WTC11 (cell line): ENCODE data around the gene ZNF750. TPM values are rescaled to one million over a fixed set of nuclear protein-coding genes. Genes with fewer than 3 reads are reported as not detected.
A peak's percentile ranks its signal among the peaks of the same experiment; 100 is the strongest.

Experiments
- ATAC-seq: fragments of 200-7000 bp; cut with Tn5 transposase; 2 replicates; pipeline ENCODE4 v1.10.0; 2021; ENCODE audit warnings: mild to moderate bottlenecking, moderate library complexity
- CTCF ChIA-PET: fragments of 300-600 bp; sonication (Branson Sonifier 250); formaldehyde crosslinking; loops from one replicate; lab custom pipeline; 2021; ENCODE audit warnings: antibody characterized with exemption; lab: Charles Lee
- POLR2A ChIA-PET: fragments of 350-600 bp; sonication (Branson Sonifier 250); formaldehyde crosslinking; loops from one replicate; lab custom pipeline; 2021; ENCODE audit warnings: antibody characterized with exemption; lab: Charles Lee
- DNase-seq: peaks from one replicate; pipeline ENCODE4 v3.0.0; 2021; ENCODE audit warnings: low spot score
- H3K27ac Mint-ChIP-seq: 2 replicates; pipeline ENCODE4 v1.8.0; 2021; ENCODE audit warnings: mixed read lengths
- H3K27me3 Mint-ChIP-seq: 2 replicates; pipeline ENCODE4 v1.8.0; 2021; ENCODE audit warnings: low read depth, mild to moderate bottlenecking, moderate library complexity, mixed read lengths
- H3K36me3 Mint-ChIP-seq: 2 replicates; pipeline ENCODE4 v1.8.0; 2021; ENCODE audit warnings: mixed read lengths
- H3K4me1 Mint-ChIP-seq: 2 replicates; pipeline ENCODE4 v1.8.0; 2022; ENCODE audit warnings: mixed read lengths
- H3K4me3 Mint-ChIP-seq: 2 replicates; pipeline ENCODE4 v1.8.0; 2021; ENCODE audit warnings: mild to moderate bottlenecking, moderate library complexity, mixed read lengths
- H3K9me3 Mint-ChIP-seq: 2 replicates; pipeline ENCODE4 v1.8.0; 2021; ENCODE audit warnings: mixed read lengths
- ELF4 ChIP-seq: sonication (generic); formaldehyde crosslinking; IDR thresholded peaks from 2 replicates; pipeline ENCODE4 v1.8.1; 2022; ENCODE audit warnings: low read depth, mild to moderate bottlenecking, moderate library complexity, missing genetic modification reagents
- EMX1 ChIP-seq: fragments of 250-450 bp; sonication (Bioruptor Pico); IDR thresholded peaks from 2 replicates; pipeline ENCODE4 v1.8.0; 2021; ENCODE audit warnings: mild to moderate bottlenecking
- HMGA2 ChIP-seq: fragments of 250-450 bp; sonication (Bioruptor Pico); IDR thresholded peaks from 2 replicates; pipeline ENCODE4 v1.4.0; 2021; ENCODE audit warnings: mild to moderate bottlenecking, moderate library complexity
- KAT7 ChIP-seq: sonication (generic); formaldehyde crosslinking; IDR thresholded peaks from 2 replicates; pipeline ENCODE4 v1.8.1; 2023; ENCODE audit warnings: missing genetic modification reagents, mild to moderate bottlenecking, borderline replicate concordance
- SP1 ChIP-seq: sonication (generic); formaldehyde crosslinking; conservative IDR thresholded peaks from 2 replicates; pipeline ENCODE4 v1.8.1; 2022; ENCODE audit warnings: missing genetic modification reagents
- ZNF138 ChIP-seq: sonication (generic); formaldehyde crosslinking; conservative IDR thresholded peaks from 2 replicates; pipeline ENCODE4 v1.8.1; 2022; ENCODE audit warnings: mild to moderate bottlenecking, moderate library complexity, missing genetic modification reagents
- ZNF317 ChIP-seq: sonication (generic); formaldehyde crosslinking; IDR thresholded peaks from 2 replicates; pipeline ENCODE4 v1.8.1; 2023; ENCODE audit warnings: low read depth, mild to moderate bottlenecking, moderate library complexity, missing genetic modification reagents, borderline replicate concordance
- total RNA-seq: library from RNA; stranded (reverse); gene quantifications from 3 replicates; pipeline ENCODE4 v1.2.3, GENCODE V29; 2021
- TF ChIP-seq, protein P1 (sequence below): fragments of 250-450 bp; sonication (Bioruptor Pico); IDR thresholded peaks from 2 replicates; pipeline ENCODE4 v1.9.0; 2021; ENCODE audit warnings: mild to moderate bottlenecking, borderline replicate concordance
- TF ChIP-seq, protein P2 (sequence below): sonication (generic); formaldehyde crosslinking; IDR thresholded peaks from 2 replicates; pipeline ENCODE4 v1.8.0; 2022; ENCODE audit warnings: mild to moderate bottlenecking, missing genetic modification reagents
- TF ChIP-seq, protein P3 (sequence below): fragments of 200-600 bp; IDR thresholded peaks from 2 replicates; pipeline ENCODE4 v1.8.0; 2022; ENCODE audit warnings: antibody characterized with exemption
- TF ChIP-seq, protein P4 (sequence below): sonication (generic); formaldehyde crosslinking; IDR thresholded peaks from 2 replicates; pipeline ENCODE4 v1.8.0; 2023; ENCODE audit warnings: mild to moderate bottlenecking, missing genetic modification reagents
- TF ChIP-seq, protein P5 (sequence below): sonication (generic); formaldehyde crosslinking; IDR thresholded peaks from 2 replicates; pipeline ENCODE4 v1.8.1; 2022; ENCODE audit warnings: low read depth, mild to moderate bottlenecking, moderate library complexity, missing genetic modification reagents, borderline replicate concordance
- TF ChIP-seq, protein P6 (sequence below): sonication (generic); formaldehyde crosslinking; IDR thresholded peaks from 2 replicates; pipeline ENCODE4 v1.8.1; 2023; ENCODE audit warnings: mild to moderate bottlenecking, moderate library complexity, missing genetic modification reagents

Gene ZNF750
- total RNA-seq, 1 experiment from 2014 or later: 0.04 TPM

DNA sequence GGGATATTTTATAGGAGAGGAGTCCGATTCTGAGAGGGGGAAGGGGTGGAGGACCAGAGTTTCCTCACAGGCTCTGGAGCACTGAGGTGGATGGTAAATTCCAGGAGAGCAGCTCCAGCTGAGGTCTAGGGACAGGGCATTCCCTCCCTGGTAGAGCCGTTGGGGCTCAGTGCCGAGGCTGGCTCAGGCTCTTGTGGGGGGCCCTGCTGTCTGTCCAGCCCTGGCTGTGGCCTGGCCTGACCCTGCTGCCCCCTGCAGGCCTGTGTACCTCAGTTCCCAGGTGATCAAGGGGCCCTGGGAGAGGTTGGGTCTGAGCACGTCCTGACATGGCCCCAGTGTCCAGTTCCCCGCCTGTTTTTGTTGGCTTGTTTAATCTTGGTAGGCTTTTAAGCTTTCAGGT, 16.8 kb downstream of the ZNF750 start:
- H3K4me1 Mint-ChIP-seq: peaks cover 40% of the 10 kb centered on the region
- ATAC-seq: peak; percentile 71
- no peak overlapping the region; the same call in 1 of the 2 replicates for H3K27ac Mint-ChIP-seq
- H3K4me3 Mint-ChIP-seq: no peak overlapping the region
- DNase-seq: peak; percentile 69
- CTCF ChIA-PET: interaction anchor here (0.6 to 1.7 kb wide), 3 partner anchors 13 to 155 kb away, joined by 3 to 9 read pairs (median 4); no protein-coding TSS in a partner anchor
- no peak for TF ChIP-seq EMX1
- TF ChIP-seq SP1 (CRISPR knock-in tag): 0 out of 2 replicates have a peak, but pooled peaks have one; percentile 24
- TF ChIP-seq, protein P1, sequence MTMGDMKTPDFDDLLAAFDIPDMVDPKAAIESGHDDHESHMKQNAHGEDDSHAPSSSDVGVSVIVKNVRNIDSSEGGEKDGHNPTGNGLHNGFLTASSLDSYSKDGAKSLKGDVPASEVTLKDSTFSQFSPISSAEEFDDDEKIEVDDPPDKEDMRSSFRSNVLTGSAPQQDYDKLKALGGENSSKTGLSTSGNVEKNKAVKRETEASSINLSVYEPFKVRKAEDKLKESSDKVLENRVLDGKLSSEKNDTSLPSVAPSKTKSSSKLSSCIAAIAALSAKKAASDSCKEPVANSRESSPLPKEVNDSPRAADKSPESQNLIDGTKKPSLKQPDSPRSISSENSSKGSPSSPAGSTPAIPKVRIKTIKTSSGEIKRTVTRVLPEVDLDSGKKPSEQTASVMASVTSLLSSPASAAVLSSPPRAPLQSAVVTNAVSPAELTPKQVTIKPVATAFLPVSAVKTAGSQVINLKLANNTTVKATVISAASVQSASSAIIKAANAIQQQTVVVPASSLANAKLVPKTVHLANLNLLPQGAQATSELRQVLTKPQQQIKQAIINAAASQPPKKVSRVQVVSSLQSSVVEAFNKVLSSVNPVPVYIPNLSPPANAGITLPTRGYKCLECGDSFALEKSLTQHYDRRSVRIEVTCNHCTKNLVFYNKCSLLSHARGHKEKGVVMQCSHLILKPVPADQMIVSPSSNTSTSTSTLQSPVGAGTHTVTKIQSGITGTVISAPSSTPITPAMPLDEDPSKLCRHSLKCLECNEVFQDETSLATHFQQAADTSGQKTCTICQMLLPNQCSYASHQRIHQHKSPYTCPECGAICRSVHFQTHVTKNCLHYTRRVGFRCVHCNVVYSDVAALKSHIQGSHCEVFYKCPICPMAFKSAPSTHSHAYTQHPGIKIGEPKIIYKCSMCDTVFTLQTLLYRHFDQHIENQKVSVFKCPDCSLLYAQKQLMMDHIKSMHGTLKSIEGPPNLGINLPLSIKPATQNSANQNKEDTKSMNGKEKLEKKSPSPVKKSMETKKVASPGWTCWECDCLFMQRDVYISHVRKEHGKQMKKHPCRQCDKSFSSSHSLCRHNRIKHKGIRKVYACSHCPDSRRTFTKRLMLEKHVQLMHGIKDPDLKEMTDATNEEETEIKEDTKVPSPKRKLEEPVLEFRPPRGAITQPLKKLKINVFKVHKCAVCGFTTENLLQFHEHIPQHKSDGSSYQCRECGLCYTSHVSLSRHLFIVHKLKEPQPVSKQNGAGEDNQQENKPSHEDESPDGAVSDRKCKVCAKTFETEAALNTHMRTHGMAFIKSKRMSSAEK: no peak
- no peak for TF ChIP-seq ZNF317 (CRISPR knock-in tag)
- TF ChIP-seq, protein P2, sequence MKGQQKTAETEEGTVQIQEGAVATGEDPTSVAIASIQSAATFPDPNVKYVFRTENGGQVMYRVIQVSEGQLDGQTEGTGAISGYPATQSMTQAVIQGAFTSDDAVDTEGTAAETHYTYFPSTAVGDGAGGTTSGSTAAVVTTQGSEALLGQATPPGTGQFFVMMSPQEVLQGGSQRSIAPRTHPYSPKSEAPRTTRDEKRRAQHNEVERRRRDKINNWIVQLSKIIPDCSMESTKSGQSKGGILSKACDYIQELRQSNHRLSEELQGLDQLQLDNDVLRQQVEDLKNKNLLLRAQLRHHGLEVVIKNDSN (CRISPR knock-in tag): no peak
- TF ChIP-seq HMGA2: no peak
- TF ChIP-seq, protein P3, sequence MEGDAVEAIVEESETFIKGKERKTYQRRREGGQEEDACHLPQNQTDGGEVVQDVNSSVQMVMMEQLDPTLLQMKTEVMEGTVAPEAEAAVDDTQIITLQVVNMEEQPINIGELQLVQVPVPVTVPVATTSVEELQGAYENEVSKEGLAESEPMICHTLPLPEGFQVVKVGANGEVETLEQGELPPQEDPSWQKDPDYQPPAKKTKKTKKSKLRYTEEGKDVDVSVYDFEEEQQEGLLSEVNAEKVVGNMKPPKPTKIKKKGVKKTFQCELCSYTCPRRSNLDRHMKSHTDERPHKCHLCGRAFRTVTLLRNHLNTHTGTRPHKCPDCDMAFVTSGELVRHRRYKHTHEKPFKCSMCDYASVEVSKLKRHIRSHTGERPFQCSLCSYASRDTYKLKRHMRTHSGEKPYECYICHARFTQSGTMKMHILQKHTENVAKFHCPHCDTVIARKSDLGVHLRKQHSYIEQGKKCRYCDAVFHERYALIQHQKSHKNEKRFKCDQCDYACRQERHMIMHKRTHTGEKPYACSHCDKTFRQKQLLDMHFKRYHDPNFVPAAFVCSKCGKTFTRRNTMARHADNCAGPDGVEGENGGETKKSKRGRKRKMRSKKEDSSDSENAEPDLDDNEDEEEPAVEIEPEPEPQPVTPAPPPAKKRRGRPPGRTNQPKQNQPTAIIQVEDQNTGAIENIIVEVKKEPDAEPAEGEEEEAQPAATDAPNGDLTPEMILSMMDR: peak; percentile 21; the same call in 1 of the 2 replicates
- TF ChIP-seq, protein P4, sequence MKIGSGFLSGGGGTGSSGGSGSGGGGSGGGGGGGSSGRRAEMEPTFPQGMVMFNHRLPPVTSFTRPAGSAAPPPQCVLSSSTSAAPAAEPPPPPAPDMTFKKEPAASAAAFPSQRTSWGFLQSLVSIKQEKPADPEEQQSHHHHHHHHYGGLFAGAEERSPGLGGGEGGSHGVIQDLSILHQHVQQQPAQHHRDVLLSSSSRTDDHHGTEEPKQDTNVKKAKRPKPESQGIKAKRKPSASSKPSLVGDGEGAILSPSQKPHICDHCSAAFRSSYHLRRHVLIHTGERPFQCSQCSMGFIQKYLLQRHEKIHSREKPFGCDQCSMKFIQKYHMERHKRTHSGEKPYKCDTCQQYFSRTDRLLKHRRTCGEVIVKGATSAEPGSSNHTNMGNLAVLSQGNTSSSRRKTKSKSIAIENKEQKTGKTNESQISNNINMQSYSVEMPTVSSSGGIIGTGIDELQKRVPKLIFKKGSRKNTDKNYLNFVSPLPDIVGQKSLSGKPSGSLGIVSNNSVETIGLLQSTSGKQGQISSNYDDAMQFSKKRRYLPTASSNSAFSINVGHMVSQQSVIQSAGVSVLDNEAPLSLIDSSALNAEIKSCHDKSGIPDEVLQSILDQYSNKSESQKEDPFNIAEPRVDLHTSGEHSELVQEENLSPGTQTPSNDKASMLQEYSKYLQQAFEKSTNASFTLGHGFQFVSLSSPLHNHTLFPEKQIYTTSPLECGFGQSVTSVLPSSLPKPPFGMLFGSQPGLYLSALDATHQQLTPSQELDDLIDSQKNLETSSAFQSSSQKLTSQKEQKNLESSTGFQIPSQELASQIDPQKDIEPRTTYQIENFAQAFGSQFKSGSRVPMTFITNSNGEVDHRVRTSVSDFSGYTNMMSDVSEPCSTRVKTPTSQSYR (CRISPR knock-in tag): no peak
- TF ChIP-seq, protein P5, sequence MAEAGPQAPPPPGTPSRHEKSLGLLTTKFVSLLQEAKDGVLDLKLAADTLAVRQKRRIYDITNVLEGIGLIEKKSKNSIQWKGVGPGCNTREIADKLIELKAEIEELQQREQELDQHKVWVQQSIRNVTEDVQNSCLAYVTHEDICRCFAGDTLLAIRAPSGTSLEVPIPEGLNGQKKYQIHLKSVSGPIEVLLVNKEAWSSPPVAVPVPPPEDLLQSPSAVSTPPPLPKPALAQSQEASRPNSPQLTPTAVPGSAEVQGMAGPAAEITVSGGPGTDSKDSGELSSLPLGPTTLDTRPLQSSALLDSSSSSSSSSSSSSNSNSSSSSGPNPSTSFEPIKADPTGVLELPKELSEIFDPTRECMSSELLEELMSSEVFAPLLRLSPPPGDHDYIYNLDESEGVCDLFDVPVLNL (CRISPR knock-in tag): no peak
- TF ChIP-seq KAT7 (CRISPR knock-in tag): no peak
- TF ChIP-seq, protein P6, sequence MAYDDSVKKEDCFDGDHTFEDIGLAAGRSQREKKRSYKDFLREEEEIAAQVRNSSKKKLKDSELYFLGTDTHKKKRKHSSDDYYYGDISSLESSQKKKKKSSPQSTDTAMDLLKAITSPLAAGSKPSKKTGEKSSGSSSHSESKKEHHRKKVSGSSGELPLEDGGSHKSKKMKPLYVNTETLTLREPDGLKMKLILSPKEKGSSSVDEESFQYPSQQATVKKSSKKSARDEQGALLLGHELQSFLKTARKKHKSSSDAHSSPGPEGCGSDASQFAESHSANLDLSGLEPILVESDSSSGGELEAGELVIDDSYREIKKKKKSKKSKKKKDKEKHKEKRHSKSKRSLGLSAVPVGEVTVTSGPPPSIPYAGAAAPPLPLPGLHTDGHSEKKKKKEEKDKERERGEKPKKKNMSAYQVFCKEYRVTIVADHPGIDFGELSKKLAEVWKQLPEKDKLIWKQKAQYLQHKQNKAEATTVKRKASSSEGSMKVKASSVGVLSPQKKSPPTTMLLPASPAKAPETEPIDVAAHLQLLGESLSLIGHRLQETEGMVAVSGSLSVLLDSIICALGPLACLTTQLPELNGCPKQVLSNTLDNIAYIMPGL (CRISPR knock-in tag): no peak
- no peak for TF ChIP-seq ELF4
- no peak for TF ChIP-seq ZNF138
- peaks cover 43% of the 10 kb centered on the region for H3K36me3 Mint-ChIP-seq
- no peaks in the 10 kb centered on the region for H3K27me3 Mint-ChIP-seq
- H3K9me3 Mint-ChIP-seq: peaks cover 13% of the 10 kb centered on the region
- POLR2A ChIA-PET: no interaction called here
